Peyer's patch (tissue), 4 donors: ENCODE measurements around the gene NUDT22. TPM values are rescaled to one million over a fixed set of nuclear protein-coding genes. Genes with fewer than 3 reads are reported as not detected.

ENCODE experiments used
- DNase-seq, 3 donors: peaks; one replicate each; pipeline ENCODE4 v3.0.0-alpha.2; 2017 to 2019
- H3K27ac ChIP-seq, 4 donors: fragments of 200-600 bp; sonication (generic); one replicate each; pipeline ENCODE4 v1.5.1; 2016 to 2019
- H3K27me3 ChIP-seq, 2 donors: fragments of 200-600 bp; sonication (generic); one replicate each; pipeline ENCODE4 v1.5.1; 2019
- H3K36me3 ChIP-seq, 3 donors: fragments of 200-600 bp; sonication (generic); one replicate each; pipeline ENCODE4 v1.5.1; 2016 to 2019
- H3K4me1 ChIP-seq, 4 donors: fragments of 200-600 bp; sonication (generic); one replicate each; pipeline ENCODE4 v1.5.1; 2016 to 2019
- H3K4me3 ChIP-seq, 4 donors: fragments of 200-600 bp; sonication (generic); 1 replicate in 3 of 4; 2 replicates in 1 of 4; pipeline ENCODE4 v1.5.1; 2016 to 2019; ENCODE audit warnings: mild to moderate bottlenecking in 1 of 4
- H3K9me3 ChIP-seq, 4 donors: fragments of 200-600 bp; sonication (generic); one replicate each; pipeline ENCODE4 v1.5.1; 2016 to 2019; ENCODE audit warnings: mild to moderate bottlenecking in 1 of 4
- POLR2A ChIP-seq, 2 donors: fragments of 450-650 bp; IDR thresholded peaks; one replicate each; pipeline ENCODE4 v1.5.1; 2017; ENCODE audit warnings: antibody characterized with exemption in 2 of 2, mild to moderate bottlenecking in 2 of 2, moderate library complexity in 2 of 2
- total RNA-seq, 4 donors: library from RNA; depleted of rRNA; stranded (reverse); fragments of >200 nt; gene quantifications; one replicate each; pipeline ENCODE4 v1.1.0, GENCODE V29; 2016
- TF ChIP-seq, protein P1 (sequence below), 6 experiments: fragments of 450-650 bp in 4 of 6; fragments of 200-600 bp in 2 of 6; sonication (generic) in 1 of 6; IDR thresholded peaks; one replicate each; pipeline ENCODE4 v1.5.1; 2017 to 2019; ENCODE audit warnings: antibody characterized with exemption in 6 of 6, mild to moderate bottlenecking in 3 of 6, moderate library complexity in 1 of 6

The NUDT22 gene
- total RNA-seq, 4 donors from 2014 or later, result 145 to 190 (median 156) TPM

DNA sequence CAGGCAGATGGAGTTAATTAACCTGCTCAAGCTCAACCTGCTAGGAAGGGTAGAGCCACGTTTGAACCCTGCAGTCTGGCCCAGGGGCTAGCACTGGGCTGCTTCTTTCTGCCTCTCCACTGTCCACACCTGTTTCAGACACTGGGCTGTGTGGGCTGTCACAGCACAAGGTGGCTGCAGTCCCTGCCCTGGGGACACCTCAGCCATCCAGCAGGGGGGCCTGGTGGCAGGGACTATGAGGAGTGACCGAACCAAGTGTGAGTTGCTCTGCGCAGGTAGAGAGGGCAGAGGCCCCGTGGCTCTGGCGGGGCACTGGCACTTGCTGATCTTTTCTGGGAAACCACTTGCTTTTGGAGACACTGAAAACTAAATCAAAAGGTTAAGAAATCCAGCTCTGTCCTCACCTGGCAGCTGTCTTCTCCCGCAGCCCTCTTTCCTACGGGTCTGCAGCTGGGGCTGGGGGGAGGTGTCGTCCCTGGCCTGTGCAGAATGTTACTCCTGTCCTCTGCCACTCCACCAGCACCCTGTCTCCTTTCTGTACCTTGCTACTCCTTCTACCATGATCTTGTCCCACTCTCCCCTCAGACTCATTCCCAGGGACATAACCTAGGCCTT is 52.6 kb downstream of the NUDT22 start:
- TF ChIP-seq, protein P1, sequence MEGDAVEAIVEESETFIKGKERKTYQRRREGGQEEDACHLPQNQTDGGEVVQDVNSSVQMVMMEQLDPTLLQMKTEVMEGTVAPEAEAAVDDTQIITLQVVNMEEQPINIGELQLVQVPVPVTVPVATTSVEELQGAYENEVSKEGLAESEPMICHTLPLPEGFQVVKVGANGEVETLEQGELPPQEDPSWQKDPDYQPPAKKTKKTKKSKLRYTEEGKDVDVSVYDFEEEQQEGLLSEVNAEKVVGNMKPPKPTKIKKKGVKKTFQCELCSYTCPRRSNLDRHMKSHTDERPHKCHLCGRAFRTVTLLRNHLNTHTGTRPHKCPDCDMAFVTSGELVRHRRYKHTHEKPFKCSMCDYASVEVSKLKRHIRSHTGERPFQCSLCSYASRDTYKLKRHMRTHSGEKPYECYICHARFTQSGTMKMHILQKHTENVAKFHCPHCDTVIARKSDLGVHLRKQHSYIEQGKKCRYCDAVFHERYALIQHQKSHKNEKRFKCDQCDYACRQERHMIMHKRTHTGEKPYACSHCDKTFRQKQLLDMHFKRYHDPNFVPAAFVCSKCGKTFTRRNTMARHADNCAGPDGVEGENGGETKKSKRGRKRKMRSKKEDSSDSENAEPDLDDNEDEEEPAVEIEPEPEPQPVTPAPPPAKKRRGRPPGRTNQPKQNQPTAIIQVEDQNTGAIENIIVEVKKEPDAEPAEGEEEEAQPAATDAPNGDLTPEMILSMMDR (IDR thresholded peaks at IDR 0.05), result no peak
- TF ChIP-seq POLR2A (IDR thresholded peaks at IDR 0.05), result no peak
- H3K27me3 ChIP-seq, result no peaks in the 10 kb centered on the region
- no peak overlapping the region for H3K27ac ChIP-seq
- DNase-seq, result no peak
- peaks cover 0 to 13% (median 0%) of the 10 kb centered on the region in 3 donors for H3K36me3 ChIP-seq
- H3K9me3 ChIP-seq, result no peaks in the 10 kb centered on the region
- peaks cover 0 to 9% (median 3%) of the 10 kb centered on the region in 4 donors for H3K4me1 ChIP-seq
- no peak overlapping the region for H3K4me3 ChIP-seq

Other genes starting within 250 kb of the NUDT22 start
- gene OTUB1, start 239.8 kb upstream of the NUDT22 start, total RNA-seq, result 100 to 1,000 TPM in 1 of 4 donors, 10 to 100 TPM in 3; 79.2 to 110 (median 95.4) TPM
- under 1 TPM in 1 of 4 donors, not detected in 3; 0.27 TPM for gene FLRT1, start 190.3 kb upstream of the NUDT22 start, total RNA-seq
- 10 to 100 TPM; 17.1 to 30.0 (median 29.3) TPM for gene MACROD1, start 60.2 kb upstream of the NUDT22 start, total RNA-seq
- 100 to 1,000 TPM in 1 of 4 donors, 10 to 100 TPM in 3; 50.3 to 106 (median 67.0) TPM for gene STIP1, start 40.1 kb upstream of the NUDT22 start, total RNA-seq
- 10 to 100 TPM; 15.1 to 94.1 (median 23.2) TPM for gene FERMT3, start 19.6 kb upstream of the NUDT22 start, total RNA-seq
- gene TRPT1, start 88 bp upstream of the NUDT22 start, total RNA-seq, result 10 to 100 TPM; 82.5 to 90.2 (median 87.4) TPM
- gene DNAJC4, start 4.3 kb downstream of the NUDT22 start, total RNA-seq, result 10 to 100 TPM; 42.9 to 95.0 (median 80.3) TPM
- 10 to 100 TPM; 21.7 to 66.8 (median 42.5) TPM for gene VEGFB, start 8.3 kb downstream of the NUDT22 start, total RNA-seq
- gene FKBP2, start 14.8 kb downstream of the NUDT22 start, total RNA-seq, result 100 to 1,000 TPM in 1 of 4 donors, 10 to 100 TPM in 3; 46.2 to 101 (median 94.0) TPM
- 100 to 1,000 TPM in 1 of 4 donors, 10 to 100 TPM in 3; 78.7 to 101 (median 99.0) TPM for gene PPP1R14B, start 20.7 kb downstream of the NUDT22 start, total RNA-seq
- gene PLCB3, start 25.3 kb downstream of the NUDT22 start, total RNA-seq, result 100 to 1,000 TPM; 196 to 453 (median 359) TPM
- gene BAD, start 58.4 kb downstream of the NUDT22 start, total RNA-seq, result 10 to 100 TPM; 57.4 to 91.8 (median 63.7) TPM
- gene GPR137, start 59.6 kb downstream of the NUDT22 start, total RNA-seq, result 10 to 100 TPM in 3 of 4 donors, 1 to 10 TPM in 1; 5.8 to 49.7 (median 26.3) TPM
- gene KCNK4, start 65.0 kb downstream of the NUDT22 start, total RNA-seq, result not detected
- 1 to 10 TPM in 1 of 4 donors, not detected in 3; 9.9 TPM for gene CATSPERZ, start 74.1 kb downstream of the NUDT22 start, total RNA-seq
- 100 to 1,000 TPM; 151 to 460 (median 341) TPM for gene ESRRA, start 79.2 kb downstream of the NUDT22 start, total RNA-seq
- 100 to 1,000 TPM in 1 of 4 donors, 10 to 100 TPM in 3; 55.3 to 163 (median 63.1) TPM for gene TRMT112, start 91.3 kb downstream of the NUDT22 start, total RNA-seq
- gene PRDX5, start 91.8 kb downstream of the NUDT22 start, total RNA-seq, result 100 to 1,000 TPM; 202 to 345 (median 268) TPM
- 10 to 100 TPM; 31.7 to 99.0 (median 43.9) TPM for gene CCDC88B, start 113.9 kb downstream of the NUDT22 start, total RNA-seq
- gene RPS6KA4, start 132.9 kb downstream of the NUDT22 start, total RNA-seq, result 10 to 100 TPM; 27.8 to 95.7 (median 40.1) TPM